Measurements from ENCODE around the gene AIPL1. TPM values are rescaled to one million over a fixed set of nuclear protein-coding genes. Genes with fewer than 3 reads are reported as not detected.

AIPL1 gene
- total RNA-seq, 4 donors from 2014 or later: not detected

GRCh38 chr17:6381526-6382465 is 53.1 kb downstream of the AIPL1 start:
- peaks cover 0 to 15% (median 0%) of the 10 kb centered on the region in 3 donors for H3K9me3 ChIP-seq
- H3K36me3 ChIP-seq: no peaks in the 10 kb centered on the region
- H3K4me3 ChIP-seq: no peak overlapping the region
- no peaks in the 10 kb centered on the region for H3K4me1 ChIP-seq
- WGBS, 2 donors (ENCODE audit: low coverage in 1 of 2): 67 to 70% methylated on average over 1 to 10 of the region's 13 CpGs
- peaks cover 35% of the 10 kb centered on the region for H3K27me3 ChIP-seq
- TF ChIP-seq EP300 (IDR thresholded peaks at IDR 0.05) (no peak), POLR2AphosphoS5 (IDR thresholded peaks at IDR 0.05) (no peak), CTCF (IDR thresholded peaks at IDR 0.05) (no peak), POLR2A (IDR thresholded peaks at IDR 0.05) (no peak)
- no peak overlapping the region for H3K27ac ChIP-seq
- no peak for ATAC-seq

- H3K9me3 ChIP-seq: peaks cover 0 to 16% (median 0%) of the 10 kb centered on the region in 3 donors
- peaks cover 41% of the 10 kb centered on the region for H3K27me3 ChIP-seq
- H3K4me1 ChIP-seq: no peaks in the 10 kb centered on the region
- TF ChIP-seq CTCF (IDR thresholded peaks at IDR 0.05) (no peak), POLR2AphosphoS5 (IDR thresholded peaks at IDR 0.05) (no peak), POLR2A (IDR thresholded peaks at IDR 0.05) (no peak), EP300 (IDR thresholded peaks at IDR 0.05) (no peak)
- ATAC-seq: no peak
- H3K4me3 ChIP-seq: no peak overlapping the region
- H3K36me3 ChIP-seq: no peaks in the 10 kb centered on the region
- 78% methylated on average over 6 of the region's 6 CpGs for WGBS, 2 donors (ENCODE audit: low coverage in 1 of 2)
- no peak overlapping the region for H3K27ac ChIP-seq
These were observed 53.9 kb downstream of the AIPL1 start for GRCh38 chr17:6380915-6381438.

GRCh38 chr17:6377906-6378305 is 57.0 kb downstream of the AIPL1 start:
- Histone ChIP-seq H3K4me3 (no peak overlapping the region), H3K36me3 (no peaks in the 10 kb centered on the region), H3K27ac (no peak overlapping the region), H3K27me3 (peaks cover 40% of the 10 kb centered on the region), H3K4me1 (no peaks in the 10 kb centered on the region), H3K9me3 (peaks cover 0 to 16% (median 0%) of the 10 kb centered on the region in 3 donors)
- 50 to 54% methylated on average over 2 to 3 of the region's 3 CpGs for WGBS, 2 donors (ENCODE audit: low coverage in 1 of 2)
- no peak for ATAC-seq
- TF ChIP-seq POLR2A (IDR thresholded peaks at IDR 0.05): no peak
- TF ChIP-seq POLR2AphosphoS5 (IDR thresholded peaks at IDR 0.05): no peak
- no peak for TF ChIP-seq CTCF (IDR thresholded peaks at IDR 0.05)
- no peak for TF ChIP-seq EP300 (IDR thresholded peaks at IDR 0.05)

GRCh38 chr17:6376931-6377361 is 58.0 kb downstream of the AIPL1 start:
- 58 to 70% methylated on average over 7 to 11 of the region's 11 CpGs for WGBS, 2 donors (ENCODE audit: low coverage in 1 of 2)
- H3K4me1 ChIP-seq: no peaks in the 10 kb centered on the region
- ATAC-seq: no peak

More at GRCh38 chr17:6376931-6377361, 58.0 kb downstream of the AIPL1 start:
- peaks cover 0 to 16% (median 0%) of the 10 kb centered on the region in 3 donors for H3K9me3 ChIP-seq
- no peak overlapping the region for H3K4me3 ChIP-seq
- TF ChIP-seq EP300 (IDR thresholded peaks at IDR 0.05): no peak
- no peak for TF ChIP-seq POLR2AphosphoS5 (IDR thresholded peaks at IDR 0.05)
- no peak for TF ChIP-seq CTCF (IDR thresholded peaks at IDR 0.05)
- no peaks in the 10 kb centered on the region for H3K36me3 ChIP-seq
- H3K27ac ChIP-seq: no peak overlapping the region
- peaks cover 41% of the 10 kb centered on the region for H3K27me3 ChIP-seq
